ENCODE data around the gene SV2B. TPM values are rescaled to one million over a fixed set of nuclear protein-coding genes. Genes with fewer than 3 reads are reported as not detected.

The SV2B gene
- total RNA-seq, 1 experiment from 2014 or later: not detected

- no peak overlapping the region for H3K27ac ChIP-seq
- no peaks in the 10 kb centered on the region for H3K9me2 ChIP-seq (ENCODE audit: insufficient read depth)
- no peak overlapping the region for H3K4me2 ChIP-seq
- no peaks in the 10 kb centered on the region for H4K20me1 ChIP-seq (ENCODE audit: insufficient read depth)
- no peak for DNase-seq
- no peaks in the 10 kb centered on the region for H3K4me1 ChIP-seq (replicated peaks; ENCODE audit: insufficient read depth)
- H2AFZ ChIP-seq: no peak overlapping the region
- no peaks in the 10 kb centered on the region for H3K9me3 ChIP-seq (ENCODE audit: insufficient read depth, low read depth)
- BruUV-seq (replicated peaks): no TSS peak
- H3K36me3 ChIP-seq (ENCODE audit: low read depth): no peaks in the 10 kb centered on the region
- no peaks in the 10 kb centered on the region for H3K79me2 ChIP-seq (ENCODE audit: low read depth)
- POLR2A ChIA-PET (ENCODE audit: unreplicated experiment): no interaction called here
- CTCF ChIA-PET: no interaction called here
- TF ChIP-seq CTCF (conservative IDR thresholded peaks at IDR 0.05) (no peak), EZH2 (IDR thresholded peaks at IDR 0.05; ENCODE audit: low read depth) (no peak)
- H3K4me3 ChIP-seq: no peak overlapping the region
- no peaks in the 10 kb centered on the region for H3F3A ChIP-seq (ENCODE audit: insufficient read depth, low read depth)
- intact Hi-C loops (cut with micrococcal nuclease; ENCODE audit: unreplicated experiment): no loop called here
- peaks cover 63% of the 10 kb centered on the region for H3K27me3 ChIP-seq (ENCODE audit: insufficient read depth, low read depth)
These were observed 109.3 kb downstream of the SV2B start for GRCh38 chr15:91209318-91209717.

DNA sequence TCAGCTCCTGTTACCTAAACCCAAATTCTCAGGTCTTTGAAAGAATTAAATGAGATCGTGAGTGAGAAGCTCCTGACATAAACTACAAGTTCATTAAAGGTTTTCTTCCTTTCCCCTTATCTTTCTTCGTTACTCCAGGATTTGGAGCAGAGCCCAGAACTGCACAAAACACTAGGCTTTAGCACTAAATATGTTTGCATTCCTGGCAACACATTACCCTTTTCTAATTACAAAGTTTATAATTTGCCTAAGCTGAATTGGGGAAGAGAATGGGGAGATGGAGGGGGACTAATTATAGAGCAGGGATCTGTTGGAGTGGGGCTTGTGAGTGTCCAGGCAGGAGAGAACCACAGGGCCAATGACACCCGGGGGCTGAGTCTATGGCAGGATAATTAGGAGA lies 109.7 kb downstream of the SV2B start:
- Histone ChIP-seq H3F3A (ENCODE audit: insufficient read depth, low read depth) (no peaks in the 10 kb centered on the region), H3K9me3 (ENCODE audit: insufficient read depth, low read depth) (no peaks in the 10 kb centered on the region), H3K36me3 (ENCODE audit: low read depth) (no peaks in the 10 kb centered on the region), H3K4me2 (no peak overlapping the region), H3K4me1 (replicated peaks; ENCODE audit: insufficient read depth) (no peaks in the 10 kb centered on the region), H3K9me2 (ENCODE audit: insufficient read depth) (no peaks in the 10 kb centered on the region), H3K79me2 (ENCODE audit: low read depth) (no peaks in the 10 kb centered on the region), H4K20me1 (ENCODE audit: insufficient read depth) (no peaks in the 10 kb centered on the region), H3K27me3 (ENCODE audit: insufficient read depth, low read depth) (peaks cover 59% of the 10 kb centered on the region), H3K27ac (no peak overlapping the region), H3K4me3 (no peak overlapping the region), H2AFZ (no peak overlapping the region)
- POLR2A ChIA-PET (ENCODE audit: unreplicated experiment): no interaction called here
- TF ChIP-seq CTCF (conservative IDR thresholded peaks at IDR 0.05): no peak
- no peak for TF ChIP-seq EZH2 (IDR thresholded peaks at IDR 0.05; ENCODE audit: low read depth)
- intact Hi-C loops (cut with micrococcal nuclease; ENCODE audit: unreplicated experiment): no loop called here
- no TSS peak for BruUV-seq (replicated peaks)
- DNase-seq: no peak
- CTCF ChIA-PET: no interaction called here

DNA sequence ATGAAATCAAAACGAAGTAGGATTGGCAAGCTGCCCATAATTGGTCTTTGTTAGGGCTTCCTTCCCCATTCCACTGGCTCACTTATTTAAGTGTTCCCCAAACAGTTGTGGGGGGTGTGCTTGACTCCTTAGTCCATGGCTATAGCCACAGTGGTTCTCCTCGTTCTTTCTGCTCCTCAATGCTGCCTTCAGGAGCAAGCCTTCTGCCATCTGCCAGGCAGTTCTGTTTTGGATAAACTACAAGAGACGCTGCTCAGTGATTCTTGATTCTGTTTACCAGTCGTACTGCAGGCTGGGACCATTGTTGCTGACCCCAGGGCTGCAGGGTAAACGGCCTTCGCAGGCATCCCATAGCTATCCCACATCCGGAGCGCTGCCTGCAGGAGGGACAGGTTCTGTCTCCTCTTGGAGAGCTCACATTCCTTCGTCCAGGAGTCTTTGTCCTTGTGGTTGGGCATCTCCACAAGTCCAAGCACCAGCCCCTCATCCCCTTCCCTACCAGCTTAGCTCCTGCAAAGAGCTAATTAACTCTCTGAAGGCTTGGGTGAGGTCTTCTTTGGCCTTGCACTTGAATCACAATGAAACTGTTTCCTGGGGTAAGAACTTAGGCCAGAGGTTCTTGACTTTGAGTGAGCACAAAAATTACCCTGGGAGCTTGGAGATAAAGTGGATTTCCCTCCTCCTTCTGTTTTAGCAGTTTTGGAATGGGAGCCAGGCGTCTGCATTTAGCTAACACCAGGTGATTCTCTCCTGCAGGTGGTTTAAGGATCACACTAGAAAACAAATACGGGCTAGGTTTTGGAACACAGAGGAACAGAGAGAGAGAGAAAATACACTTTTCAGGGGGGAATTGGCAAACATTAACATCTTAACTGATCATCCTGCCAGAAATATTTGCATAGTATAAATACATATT lies 114.9 kb downstream of the SV2B start:
- H3K79me2 ChIP-seq (ENCODE audit: low read depth): no peaks in the 10 kb centered on the region
- ChIA-PET CTCF (no interaction called here), POLR2A (ENCODE audit: unreplicated experiment) (no interaction called here)
- no peak overlapping the region for H3K4me2 ChIP-seq
- no peaks in the 10 kb centered on the region for H3F3A ChIP-seq (ENCODE audit: insufficient read depth, low read depth)
- intact Hi-C loops (cut with micrococcal nuclease; ENCODE audit: unreplicated experiment): no loop called here
- H3K9me2 ChIP-seq (ENCODE audit: insufficient read depth): no peaks in the 10 kb centered on the region
- H3K4me3 ChIP-seq: no peak overlapping the region
- no peak for DNase-seq
- H3K27me3 ChIP-seq (ENCODE audit: insufficient read depth, low read depth): peaks cover 21% of the 10 kb centered on the region
- no peak for TF ChIP-seq CTCF (conservative IDR thresholded peaks at IDR 0.05)
- no peak for TF ChIP-seq EZH2 (IDR thresholded peaks at IDR 0.05; ENCODE audit: low read depth)
- H3K4me1 ChIP-seq (replicated peaks; ENCODE audit: insufficient read depth): no peaks in the 10 kb centered on the region
- no peak overlapping the region for H3K27ac ChIP-seq
- no peaks in the 10 kb centered on the region for H4K20me1 ChIP-seq (ENCODE audit: insufficient read depth)
- no TSS peak for BruUV-seq (replicated peaks)
- H3K36me3 ChIP-seq (ENCODE audit: low read depth): no peaks in the 10 kb centered on the region
- H2AFZ ChIP-seq: no peak overlapping the region
- H3K9me3 ChIP-seq (ENCODE audit: insufficient read depth, low read depth): no peaks in the 10 kb centered on the region
